GM18873 (cell line): Measurements from ENCODE around the gene OPN4.

Experiments
- ATAC-seq: cut with Tn5 transposase; IDR thresholded peaks from one replicate; pipeline ENCODE4 v1.9.1; 2021; ENCODE audit warnings: mild to moderate bottlenecking, moderate library complexity, moderate number of reproducible peaks; ENCODE audit not compliant: unreplicated experiment, low FRiP score

OPN4 gene

GRCh38 chr10:86674912-86675311, 20.6 kb downstream of the OPN4 start:
- ATAC-seq, result no peak

GRCh38 chr10:86677374-86677773, 23.0 kb downstream of the OPN4 start:
- no peak for ATAC-seq

- ATAC-seq, result no peak
Observed at GRCh38 chr10:86678999-86679792, 24.8 kb downstream of the OPN4 start.

GRCh38 chr10:86681047-86681446, 26.7 kb downstream of the OPN4 start:
- no peak for ATAC-seq

- no peak for ATAC-seq
Observed at GRCh38 chr10:86681722-86682386, 27.5 kb downstream of the OPN4 start.

GRCh38 chr10:86682675-86683074, 28.3 kb downstream of the OPN4 start:
- no peak for ATAC-seq

- no peak for ATAC-seq
Observed at GRCh38 chr10:86684331-86685097, 30.2 kb downstream of the OPN4 start.

- ATAC-seq, result no peak
Observed at GRCh38 chr10:86685416-86685815, 31.1 kb downstream of the OPN4 start.

GRCh38 chr10:86685893-86686632, 31.7 kb downstream of the OPN4 start:
- no peak for ATAC-seq

- no peak for ATAC-seq
Observed at GRCh38 chr10:86686972-86687371, 32.6 kb downstream of the OPN4 start.

- no peak for ATAC-seq
Observed at GRCh38 chr10:86687750-86688149, 33.4 kb downstream of the OPN4 start.

GRCh38 chr10:86688398-86688921, 34.1 kb downstream of the OPN4 start:
- peak; percentile 46 for ATAC-seq

GRCh38 chr10:86689146-86689545, 34.8 kb downstream of the OPN4 start:
- ATAC-seq, result no peak

- no peak for ATAC-seq
Observed at GRCh38 chr10:86690231-86690630, 35.9 kb downstream of the OPN4 start.

GRCh38 chr10:86690657-86691084, 36.3 kb downstream of the OPN4 start:
- ATAC-seq, result no peak

- no peak for ATAC-seq
Observed at GRCh38 chr10:86691333-86692022, 37.1 kb downstream of the OPN4 start.

- ATAC-seq, result no peak
Observed at GRCh38 chr10:86692023-86692514, 37.7 kb downstream of the OPN4 start.

GRCh38 chr10:86692664-86693063, 38.3 kb downstream of the OPN4 start:
- ATAC-seq, result no peak

- ATAC-seq, result no peak
Observed at GRCh38 chr10:86693275-86693674, 38.9 kb downstream of the OPN4 start.
